Chondrocyte (in vitro differentiated cells): ENCODE data around the gene ZNF630. TPM values are rescaled to one million over a fixed set of nuclear protein-coding genes. Genes with fewer than 3 reads are reported as not detected.

Experiments
- DNase-seq: peaks from one replicate; pipeline ENCODE4 v3.0.0; 2021; ENCODE audit warnings: mixed read lengths, low spot score
- H3K27ac Mint-ChIP-seq: one replicate; pipeline ENCODE4 v1.8.0; 2021; ENCODE audit warnings: mild to moderate bottlenecking, moderate library complexity, mixed read lengths; ENCODE audit not compliant: unreplicated experiment
- H3K27me3 Mint-ChIP-seq: 2 replicates; pipeline ENCODE4 v1.8.0; 2021; ENCODE audit warnings: low read depth, mixed read lengths
- H3K36me3 Mint-ChIP-seq: 2 replicates; pipeline ENCODE4 v1.8.0; 2021; ENCODE audit warnings: low read depth, mixed read lengths
- H3K4me1 Mint-ChIP-seq: 2 replicates; pipeline ENCODE4 v1.8.0; 2021; ENCODE audit warnings: low read depth, mild to moderate bottlenecking, mixed read lengths
- H3K4me3 Mint-ChIP-seq: one replicate; pipeline ENCODE4 v1.8.0; 2021; ENCODE audit warnings: mild to moderate bottlenecking, moderate library complexity, mixed read lengths; ENCODE audit not compliant: unreplicated experiment
- H3K9me3 Mint-ChIP-seq: 2 replicates; pipeline ENCODE4 v1.8.0; 2021; ENCODE audit warnings: low read depth, mixed read lengths
- CTCF ChIP-seq: fragments of 200-600 bp; sonication (generic); IDR thresholded peaks from 2 replicates; pipeline ENCODE4 v1.5.0; 2021; ENCODE audit warnings: antibody characterized with exemption, mild to moderate bottlenecking, moderate library complexity
- total RNA-seq: library from RNA; stranded (reverse); gene quantifications from 3 replicates; pipeline ENCODE4 v1.2.1, GENCODE V29; 2021

Gene ZNF630
- total RNA-seq, 1 donor from 2014 or later: 2.7 TPM

DNA sequence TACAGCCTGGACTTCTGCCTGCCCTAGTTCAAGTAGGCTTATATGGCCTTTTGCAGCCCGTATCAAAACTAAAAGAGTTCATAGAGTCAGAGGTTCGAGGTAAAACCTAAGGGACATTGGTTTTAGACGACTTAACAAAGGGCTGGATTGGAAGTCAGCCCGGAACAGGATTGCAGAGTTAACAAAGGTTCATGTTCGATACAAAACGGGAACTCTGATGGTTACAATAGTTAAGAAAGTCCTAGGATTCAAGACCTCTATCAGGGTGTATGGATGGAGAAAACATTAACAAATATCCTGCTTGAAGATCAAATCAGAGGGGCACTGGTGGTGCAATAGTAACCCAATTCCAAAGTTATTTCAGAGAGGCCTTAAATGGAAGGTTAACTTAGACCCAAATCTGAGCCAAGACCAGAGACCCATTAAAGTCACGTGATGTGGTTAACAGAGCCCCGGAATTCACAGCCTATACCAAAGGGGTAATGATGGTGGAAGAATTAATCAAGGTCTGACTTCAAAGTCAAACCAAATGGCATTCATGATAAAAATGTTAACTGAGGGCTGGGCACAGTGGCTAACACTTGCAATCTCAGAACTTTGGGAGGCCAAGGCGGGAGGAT lies 656 bp upstream of the ZNF630 start:
- H3K27me3 Mint-ChIP-seq: no peaks in the 10 kb centered on the region
- DNase-seq: no peak
- H3K9me3 Mint-ChIP-seq: peaks cover 16% of the 10 kb centered on the region
- H3K4me3 Mint-ChIP-seq: peak overlapping the region; percentile 91
- peaks cover 7% of the 10 kb centered on the region for H3K4me1 Mint-ChIP-seq
- peaks cover 5% of the 10 kb centered on the region for H3K36me3 Mint-ChIP-seq
- no peak for TF ChIP-seq CTCF
- no peak overlapping the region for H3K27ac Mint-ChIP-seq

GRCh38 chrX:48068096-48068887 lies 3.1 kb downstream of the ZNF630 start:
- Mint-ChIP-seq H3K4me1 (peaks cover 7% of the 10 kb centered on the region), H3K4me3 (no peak overlapping the region), H3K9me3 (peaks cover 12% of the 10 kb centered on the region), H3K27ac (no peak overlapping the region), H3K27me3 (no peaks in the 10 kb centered on the region), H3K36me3 (peaks cover 5% of the 10 kb centered on the region)
- no peak for TF ChIP-seq CTCF
- DNase-seq: no peak

GRCh38 chrX:48064261-48064660 lies 7.2 kb downstream of the ZNF630 start:
- H3K27me3 Mint-ChIP-seq: no peaks in the 10 kb centered on the region
- H3K36me3 Mint-ChIP-seq: peaks cover 34% of the 10 kb centered on the region
- H3K4me3 Mint-ChIP-seq: no peak overlapping the region
- no peak overlapping the region for H3K27ac Mint-ChIP-seq
- peaks cover 26% of the 10 kb centered on the region for H3K9me3 Mint-ChIP-seq
- DNase-seq: no peak
- TF ChIP-seq CTCF: no peak
- H3K4me1 Mint-ChIP-seq: no peaks in the 10 kb centered on the region

GRCh38 chrX:48059296-48059639 lies 12.2 kb downstream of the ZNF630 start:
- peaks cover 45% of the 10 kb centered on the region for H3K36me3 Mint-ChIP-seq
- H3K9me3 Mint-ChIP-seq: peaks cover 53% of the 10 kb centered on the region

More at GRCh38 chrX:48059296-48059639, 12.2 kb downstream of the ZNF630 start:
- H3K27me3 Mint-ChIP-seq: no peaks in the 10 kb centered on the region
- no peak overlapping the region for H3K4me3 Mint-ChIP-seq
- H3K4me1 Mint-ChIP-seq: no peaks in the 10 kb centered on the region
- no peak overlapping the region for H3K27ac Mint-ChIP-seq
- no peak for DNase-seq
- TF ChIP-seq CTCF: no peak
